GM21723 (cell line): ENCODE data around the gene ETFBKMT.
"Not testable (repeated sequence)": the region's sequence is repeated elsewhere in the genome, so short reads cannot be mapped to it uniquely, and the experiment has no call there.

Experiments used
- ATAC-seq: cut with Tn5 transposase; IDR thresholded peaks from one replicate; pipeline ENCODE4 v1.9.1; 2021; ENCODE audit warnings: mild to moderate bottlenecking, moderate library complexity; ENCODE audit not compliant: unreplicated experiment

Gene ETFBKMT

GRCh38 chr12:31716998-31717397, 57.5 kb downstream of the ETFBKMT start:
- not testable (repeated sequence) for ATAC-seq

GRCh38 chr12:31718542-31719198, 59.2 kb downstream of the ETFBKMT start:
- ATAC-seq = not testable (repeated sequence)

- no peak for ATAC-seq
Observed at GRCh38 chr12:31722580-31722979, 63.1 kb downstream of the ETFBKMT start.
